B cell (primary cell): ENCODE results near the gene NVL. TPM values are rescaled to one million over a fixed set of nuclear protein-coding genes. Genes with fewer than 3 reads are reported as not detected.
"Not testable (repeated sequence)": the region's sequence is repeated elsewhere in the genome, so short reads cannot be mapped to it uniquely, and the experiment has no call there.

Experiments
- ATAC-seq: fragments of 200-7000 bp; cut with Tn5 transposase; one replicate; pipeline ENCODE4 v1.10.0; 2021; ENCODE audit warnings: low read depth, mild to moderate bottlenecking, moderate number of reproducible peaks, moderate library complexity
- CTCF ChIA-PET: fragments of 350-600 bp; sonication (Branson Sonifier 250); formaldehyde crosslinking; loops from one replicate; lab custom pipeline; 2021; ENCODE audit warnings: antibody characterized with exemption, inconsistent platforms; lab: Charles Lee
- POLR2A ChIA-PET: fragments of 350-600 bp; sonication (Branson Sonifier 250); formaldehyde crosslinking; loops from one replicate; lab custom pipeline; 2021; ENCODE audit warnings: antibody characterized with exemption; lab: Charles Lee
- DNase-seq: peaks from one replicate; pipeline ENCODE4 v3.0.0; 2013
- H2AFZ ChIP-seq: 2 replicates; pipeline ENCODE4 v1.6.1; 2012; ENCODE audit warnings: mild to moderate bottlenecking, low read depth, low read length; ENCODE audit not compliant: insufficient read depth, poor library complexity, severe bottlenecking
- H3K27ac ChIP-seq, 2 donors: 1 replicate in 1 of 2; 2 replicates in 1 of 2; pipeline ENCODE4 v1.5.1; 2012 to 2013; ENCODE audit warnings: low read length in 2 of 2, mild to moderate bottlenecking in 2 of 2, moderate library complexity in 1 of 2
- H3K27me3 ChIP-seq, 4 experiments: fragments of 200-600 bp in 1 of 4; sonication (generic) in 1 of 4; replicated peaks in 1 of 4; 1 replicate in 2 of 4; 2 replicates in 2 of 4; pipeline versions ENCODE4 v1.6.1 to v1.7.0; 2013 to 2016; ENCODE audit warnings: low read length in 3 of 4, mild to moderate bottlenecking in 2 of 4, mixed read lengths in 1 of 4, moderate library complexity in 1 of 4; ENCODE audit not compliant: insufficient read depth in 4 of 4, control insufficient read depth in 3 of 4; ENCODE audit errors: control extremely low read depth in 1 of 4
- H3K36me3 ChIP-seq, 2 experiments: replicated peaks in 1 of 2; 1 replicate in 1 of 2; 2 replicates in 1 of 2; pipeline versions ENCODE4 v1.6.1 to v1.7.1; 2013; ENCODE audit warnings: low read length in 1 of 2; ENCODE audit not compliant: insufficient read depth in 2 of 2, control insufficient read depth in 1 of 2; ENCODE audit errors: control extremely low read depth in 1 of 2, extremely low read depth in 1 of 2
- H3K4me1 ChIP-seq, 2 donors: fragments of 200-600 bp in 1 of 2; sonication (generic) in 1 of 2; 1 replicate in 1 of 2; 2 replicates in 1 of 2; pipeline versions ENCODE4 v1.5.1 to v1.6.1; 2013 to 2017; ENCODE audit warnings: low read length in 2 of 2; ENCODE audit not compliant: control insufficient read depth in 2 of 2, insufficient read depth in 2 of 2
- H3K4me2 ChIP-seq: replicated peaks from 2 replicates; pipeline ENCODE3; 2012; ENCODE audit warnings: mild to moderate bottlenecking, low read depth, low read length; ENCODE audit not compliant: poor library complexity, severe bottlenecking
- H3K4me3 ChIP-seq, 5 experiments: fragments of 200-600 bp in 1 of 5; sonication (generic) in 1 of 5; 1 replicate in 3 of 5; 2 replicates in 2 of 5; pipeline versions ENCODE4 v1.5.1 to v1.7.0; 2011 to 2016; ENCODE audit warnings: low read length in 4 of 5, mild to moderate bottlenecking in 4 of 5, low read depth in 2 of 5, control low read depth in 1 of 5, moderate library complexity in 1 of 5; ENCODE audit not compliant: insufficient read depth in 1 of 5; ENCODE audit errors: control extremely low read depth in 1 of 5, extremely low read depth in 1 of 5
- H3K79me2 ChIP-seq: fragments of 200-600 bp; sonication (generic); one replicate; pipeline ENCODE4 v1.6.0; 2016; ENCODE audit warnings: low read length; ENCODE audit not compliant: control insufficient read depth, insufficient read depth
- H3K9ac ChIP-seq: fragments of 200-600 bp; sonication (generic); 2 replicates; pipeline ENCODE4 v1.6.1; 2017; ENCODE audit warnings: mild to moderate bottlenecking, low read length, moderate library complexity
- H3K9me3 ChIP-seq, 3 donors: one replicate each; pipeline versions ENCODE4 v1.6.1 to v1.7.1; 2013; ENCODE audit warnings: low read length in 2 of 3; ENCODE audit not compliant: control insufficient read depth in 2 of 3, insufficient read depth in 1 of 3; ENCODE audit errors: control extremely low read depth in 1 of 3
- H4K20me1 ChIP-seq: 2 replicates; pipeline ENCODE4 v1.6.0; 2012; ENCODE audit warnings: mild to moderate bottlenecking, low read length; ENCODE audit not compliant: insufficient read depth, control insufficient read depth, poor library complexity, severe bottlenecking
- H3K27ac Mint-ChIP-seq: one replicate; pipeline ENCODE4 v1.8.0; 2021; ENCODE audit warnings: mixed read lengths
- H3K27me3 Mint-ChIP-seq: one replicate; pipeline ENCODE4 v1.8.0; 2021; ENCODE audit warnings: mixed read lengths
- H3K4me1 Mint-ChIP-seq: one replicate; pipeline ENCODE4 v1.8.0; 2021; ENCODE audit warnings: mixed read lengths
- H3K4me3 Mint-ChIP-seq: one replicate; pipeline ENCODE4 v1.8.0; 2021; ENCODE audit warnings: mixed read lengths
- H3K9me3 Mint-ChIP-seq: one replicate; pipeline ENCODE4 v1.8.0; 2022; ENCODE audit warnings: mixed read lengths; ENCODE audit not compliant: insufficient read depth
- EZH2 ChIP-seq: IDR thresholded peaks from 2 replicates; pipeline ENCODE4 v1.6.1; 2012; ENCODE audit warnings: borderline replicate concordance, low read depth, mild to moderate bottlenecking, moderate library complexity, low read length; ENCODE audit not compliant: insufficient read depth, poor library complexity, severe bottlenecking
- WGBS: methylation state at CpG from one replicate; pipeline ENCODE4 v1.1.5; 2013; ENCODE audit warnings: missing lambda C conversion rate; ENCODE audit not compliant: insufficient coverage; 5-methylcytosine and 5-hydroxymethylcytosine counted together
- intact Hi-C: fragments of 100-400 bp; cut with micrococcal nuclease; formaldehyde crosslinking; loops from one replicate; pipeline ENCODE4 v1.10.0; 2022
- polyA plus RNA-seq: library from polyadenylated mRNA; depleted of rRNA; stranded (reverse); fragments of >200 nt; gene quantifications from 2 replicates; pipeline ENCODE4 v1.2.3, GENCODE V29; 2012
- total RNA-seq, 2 donors: library from RNA; stranded (reverse); fragments of 120-200 nt in 1 of 2; gene quantifications; 1 replicate in 1 of 2; 2 replicates in 1 of 2; pipeline versions ENCODE4 v1.2.3 to v1.2.4, GENCODE V29; 2013 to 2022
- TF ChIP-seq, protein P1 (sequence below): fragments of 200-600 bp; IDR thresholded peaks from one replicate; pipeline ENCODE4 v1.8.0; 2022; ENCODE audit warnings: antibody characterized with exemption, mild to moderate bottlenecking

Gene NVL
- total and polyA plus RNA-seq, 2 donors (not counting 1 experiment from before 2014, with no cell fraction given) = 28.1 to 45.5 TPM

DNA sequence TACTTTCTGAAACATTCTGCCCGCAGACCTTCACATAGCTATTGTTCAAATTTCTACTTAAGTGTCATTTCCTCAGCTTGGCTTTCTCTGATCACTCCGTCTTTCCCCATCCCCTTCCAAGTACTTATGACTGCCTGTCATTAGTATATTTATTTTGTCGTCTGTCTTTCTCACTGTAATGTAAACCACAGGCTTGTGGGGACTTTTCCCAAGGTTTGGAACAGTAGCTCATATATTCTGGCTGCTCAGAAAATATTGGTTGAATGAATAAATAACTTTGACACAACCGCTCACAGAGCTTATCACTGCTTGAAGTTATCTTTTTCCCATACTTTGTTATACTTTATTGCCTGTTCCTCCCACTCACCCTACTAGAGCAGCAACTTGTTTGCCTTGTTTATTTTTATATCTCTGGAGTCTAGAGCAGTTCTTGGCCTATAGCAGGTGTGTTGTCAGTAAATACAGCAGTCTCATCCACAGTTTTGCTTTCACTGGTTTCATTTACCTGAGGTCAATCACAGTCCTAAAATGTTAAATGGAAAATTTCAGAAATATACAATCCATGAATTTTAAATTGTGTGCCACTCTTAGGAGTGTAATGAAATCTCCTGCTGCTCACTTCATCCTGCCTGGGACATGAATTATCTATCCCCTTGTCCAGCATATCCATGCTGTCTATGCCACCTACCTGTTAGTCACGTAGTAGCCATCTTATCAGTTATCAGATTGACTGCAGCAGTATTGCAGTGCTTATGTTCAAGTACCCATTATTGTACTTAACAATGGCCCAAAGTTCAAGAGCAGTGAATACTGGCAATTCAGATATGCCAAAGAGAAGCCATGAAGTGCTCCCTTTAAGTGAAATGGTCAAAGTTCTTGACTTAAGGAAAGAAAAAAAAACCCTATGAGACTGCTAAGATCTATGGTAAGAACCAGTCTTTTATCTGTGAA, 24.3 kb upstream of the NVL start:
- no peak overlapping the region for H3K4me3 Mint-ChIP-seq
- Histone ChIP-seq H2AFZ (no peak overlapping the region), H3K4me1 (peaks cover 9 to 14% of the 10 kb centered on the region in 2 donors), H3K9ac (no peak overlapping the region), H3K79me2 (peaks cover 23% of the 10 kb centered on the region), H3K4me2 (no peak overlapping the region), H3K4me3 (no peak overlapping the region), H3K9me3 (no peaks in the 10 kb centered on the region), H4K20me1 (peaks cover 15% of the 10 kb centered on the region), H3K27ac (no peak overlapping the region), H3K36me3 (no peaks in the 10 kb centered on the region), H3K27me3 (no peaks in the 10 kb centered on the region)
- H3K27me3 Mint-ChIP-seq = no peaks in the 10 kb centered on the region
- POLR2A ChIA-PET = interaction anchor here (0.6 kb wide), 1 partner anchor 511 kb away, joined by 3 read pairs; no protein-coding TSS in a partner anchor
- no peaks in the 10 kb centered on the region for H3K9me3 Mint-ChIP-seq
- no peak for TF ChIP-seq EZH2
- TF ChIP-seq, protein P1, sequence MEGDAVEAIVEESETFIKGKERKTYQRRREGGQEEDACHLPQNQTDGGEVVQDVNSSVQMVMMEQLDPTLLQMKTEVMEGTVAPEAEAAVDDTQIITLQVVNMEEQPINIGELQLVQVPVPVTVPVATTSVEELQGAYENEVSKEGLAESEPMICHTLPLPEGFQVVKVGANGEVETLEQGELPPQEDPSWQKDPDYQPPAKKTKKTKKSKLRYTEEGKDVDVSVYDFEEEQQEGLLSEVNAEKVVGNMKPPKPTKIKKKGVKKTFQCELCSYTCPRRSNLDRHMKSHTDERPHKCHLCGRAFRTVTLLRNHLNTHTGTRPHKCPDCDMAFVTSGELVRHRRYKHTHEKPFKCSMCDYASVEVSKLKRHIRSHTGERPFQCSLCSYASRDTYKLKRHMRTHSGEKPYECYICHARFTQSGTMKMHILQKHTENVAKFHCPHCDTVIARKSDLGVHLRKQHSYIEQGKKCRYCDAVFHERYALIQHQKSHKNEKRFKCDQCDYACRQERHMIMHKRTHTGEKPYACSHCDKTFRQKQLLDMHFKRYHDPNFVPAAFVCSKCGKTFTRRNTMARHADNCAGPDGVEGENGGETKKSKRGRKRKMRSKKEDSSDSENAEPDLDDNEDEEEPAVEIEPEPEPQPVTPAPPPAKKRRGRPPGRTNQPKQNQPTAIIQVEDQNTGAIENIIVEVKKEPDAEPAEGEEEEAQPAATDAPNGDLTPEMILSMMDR = no peak
- no peak overlapping the region for H3K27ac Mint-ChIP-seq
- H3K4me1 Mint-ChIP-seq = peaks cover 21% of the 10 kb centered on the region
- DNase-seq (no peak), ATAC-seq (no peak)
- 92% methylated on average over 2 of the region's 5 CpGs for WGBS
- intact Hi-C loops = no loop called here
- CTCF ChIA-PET = interaction anchor here (0.8 to 1.0 kb wide), 2 partner anchors 21 to 32 kb away, joined by 3 to 4 read pairs; no protein-coding TSS in a partner anchor

DNA sequence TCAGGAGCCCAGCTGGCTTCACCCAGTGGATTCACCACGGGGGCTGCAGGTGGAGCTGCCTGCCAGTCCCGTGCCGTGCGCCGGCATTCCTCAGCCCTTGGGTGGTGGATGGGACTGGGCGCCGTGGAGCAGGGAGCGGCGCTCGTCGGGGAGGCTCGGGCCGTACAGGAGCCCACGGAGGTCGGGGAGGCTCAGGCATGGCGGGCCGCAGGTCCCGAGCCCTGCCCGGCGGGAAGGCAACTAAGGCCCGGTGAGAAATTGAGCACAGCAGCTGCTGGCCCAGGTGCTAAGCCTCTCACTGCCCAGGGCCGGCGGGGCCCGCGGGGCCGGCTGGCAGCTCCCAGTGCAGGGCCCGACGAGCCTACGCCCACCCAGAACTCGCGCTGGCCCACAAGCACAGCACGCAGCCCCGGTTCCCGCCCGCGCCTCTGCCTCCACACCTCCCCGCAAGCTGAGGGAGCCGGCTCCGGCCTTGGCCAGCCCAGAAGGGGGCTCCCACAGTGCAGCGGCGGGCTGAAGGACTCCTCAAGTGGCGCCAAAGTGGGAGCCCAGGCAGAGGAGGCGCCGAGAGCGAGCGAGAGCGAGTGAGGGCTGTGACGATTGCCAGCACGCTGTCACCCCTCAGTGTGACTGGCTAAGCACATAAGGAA, 22.6 kb upstream of the NVL start:
- H3K79me2 ChIP-seq, H3K4me2 ChIP-seq, H3K4me3 Mint-ChIP-seq, H3K27me3 ChIP-seq, H3K27ac Mint-ChIP-seq, intact Hi-C loops, H3K9me3 ChIP-seq, H3K4me3 ChIP-seq, H3K27me3 Mint-ChIP-seq, H3K9me3 Mint-ChIP-seq, H3K4me1 Mint-ChIP-seq, H3K36me3 ChIP-seq, ATAC-seq, DNase-seq, H3K27ac ChIP-seq, H3K4me1 ChIP-seq, POLR2A ChIA-PET, H3K9ac ChIP-seq, CTCF ChIA-PET, H2AFZ ChIP-seq, H4K20me1 ChIP-seq: not testable (repeated sequence)
- WGBS = 93% methylated on average over 47 of the region's 49 CpGs

DNA sequence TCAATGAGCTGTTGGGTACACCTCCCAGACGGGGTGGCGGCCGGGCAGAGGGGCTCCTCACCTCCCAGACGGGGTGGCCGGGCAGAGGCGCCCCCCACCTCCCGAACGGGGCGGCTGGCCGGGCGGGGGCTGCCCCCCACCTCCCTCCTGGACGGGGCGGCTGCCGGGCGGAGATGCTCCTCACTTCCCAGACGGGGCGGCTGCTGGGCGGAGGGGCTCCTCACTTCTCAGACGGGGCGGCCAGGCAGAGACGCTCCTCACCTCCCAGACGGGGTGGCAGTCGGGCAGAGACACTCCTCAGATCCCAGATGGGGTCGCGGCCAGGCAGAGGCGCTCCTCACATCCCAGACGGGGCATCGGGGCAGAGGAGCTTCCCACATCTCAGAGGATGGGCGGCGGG, 19.7 kb upstream of the NVL start:
- H3K36me3 ChIP-seq, H3K4me3 Mint-ChIP-seq, H3K27ac ChIP-seq, H3K4me3 ChIP-seq, intact Hi-C loops, H3K4me2 ChIP-seq, H3K9me3 Mint-ChIP-seq, H3K9ac ChIP-seq, H3K4me1 ChIP-seq, H3K79me2 ChIP-seq, POLR2A ChIA-PET, DNase-seq, H4K20me1 ChIP-seq, H2AFZ ChIP-seq, CTCF ChIA-PET, H3K4me1 Mint-ChIP-seq, H3K27me3 ChIP-seq, H3K9me3 ChIP-seq, H3K27ac Mint-ChIP-seq, ATAC-seq: not testable (repeated sequence)
- 95% methylated on average over 29 of the region's 30 CpGs for WGBS
- H3K27me3 Mint-ChIP-seq = peaks cover 16% of the 10 kb centered on the region
